ENCODE data around the gene RPL10A. TPM values are rescaled to one million over a fixed set of nuclear protein-coding genes. Genes with fewer than 3 reads are reported as not detected.
A peak's percentile ranks its signal among the peaks of the same experiment; 100 is the strongest.

The RPL10A gene
- total and polyA plus RNA-seq, 2 of the 13 experiments (the other 11 are each of a cell fraction or from before 2014, with no cell fraction given), result 1,854 to 2,726 TPM

DNA sequence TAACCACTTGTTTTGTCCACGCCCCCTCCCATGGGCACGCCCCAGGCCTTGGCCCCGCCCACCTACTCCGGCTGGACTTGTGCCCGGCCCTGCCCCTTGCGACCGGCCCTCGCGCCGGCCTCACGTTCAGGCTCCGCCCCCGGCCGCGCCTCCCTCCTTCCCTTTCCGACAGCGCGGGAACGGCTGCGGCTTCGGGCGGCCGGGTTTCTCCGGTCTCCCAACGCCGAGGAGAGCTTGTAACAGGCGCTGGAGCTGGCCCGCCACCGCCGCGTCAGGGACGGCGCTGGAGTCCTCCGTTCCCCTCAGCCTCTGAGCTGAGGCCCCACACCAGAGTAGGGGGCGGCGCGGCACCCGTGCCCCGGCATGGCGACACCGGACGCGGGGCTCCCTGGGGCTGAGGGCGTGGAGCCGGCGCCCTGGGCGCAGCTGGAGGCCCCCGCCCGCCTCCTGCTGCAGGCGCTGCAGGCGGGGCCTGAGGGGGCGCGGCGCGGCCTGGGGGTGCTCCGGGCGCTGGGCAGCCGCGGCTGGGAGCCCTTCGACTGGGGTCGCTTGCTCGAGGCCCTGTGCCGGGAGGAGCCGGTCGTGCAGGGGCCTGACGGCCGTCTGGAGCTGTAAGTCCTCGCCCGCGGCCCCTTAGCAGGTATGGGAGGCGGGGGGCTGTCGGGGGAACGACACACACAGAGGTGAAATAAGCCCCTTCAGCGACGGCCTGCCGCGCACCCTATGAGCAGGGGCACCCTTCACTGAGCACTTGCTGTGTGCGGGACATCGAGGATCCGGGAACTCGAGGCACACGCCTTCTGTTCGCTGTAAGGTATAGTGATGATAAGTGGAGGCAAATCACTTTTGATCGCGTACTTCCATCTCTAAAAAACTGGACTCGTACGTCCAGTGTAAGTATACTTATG lies 15.8 kb upstream of the RPL10A start, which contains the start of gene FANCE (continued):
- TF ChIP-seq, protein P1, sequence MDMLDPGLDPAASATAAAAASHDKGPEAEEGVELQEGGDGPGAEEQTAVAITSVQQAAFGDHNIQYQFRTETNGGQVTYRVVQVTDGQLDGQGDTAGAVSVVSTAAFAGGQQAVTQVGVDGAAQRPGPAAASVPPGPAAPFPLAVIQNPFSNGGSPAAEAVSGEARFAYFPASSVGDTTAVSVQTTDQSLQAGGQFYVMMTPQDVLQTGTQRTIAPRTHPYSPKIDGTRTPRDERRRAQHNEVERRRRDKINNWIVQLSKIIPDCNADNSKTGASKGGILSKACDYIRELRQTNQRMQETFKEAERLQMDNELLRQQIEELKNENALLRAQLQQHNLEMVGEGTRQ (IDR thresholded peaks at IDR 0.05; ENCODE audit: low read depth, low read length), result no peak
- TF ChIP-seq, protein P1 (CRISPR knock-in tag; IDR thresholded peaks at IDR 0.05; ENCODE audit: borderline replicate concordance), result no peak; the same call in 1 of the 2 replicates
- TF ChIP-seq ZNF256 (CRISPR knock-in tag; conservative IDR thresholded peaks at IDR 0.05), result peak; percentile 24; the same call in 1 of the 2 replicates
- TF ChIP-seq KAT7 (CRISPR knock-in tag; IDR thresholded peaks at IDR 0.05; ENCODE audit: borderline replicate concordance), result peak; percentile 34; the same call in 1 of the 2 replicates
- no peak for TF ChIP-seq ZNF34 (CRISPR knock-in tag; IDR thresholded peaks at IDR 0.05; ENCODE audit: borderline replicate concordance)
- no peak for TF ChIP-seq ZNF329 (CRISPR knock-in tag; IDR thresholded peaks at IDR 0.05; ENCODE audit: low read depth)
- no peak for TF ChIP-seq ZMYM2 (CRISPR knock-in tag; IDR thresholded peaks at IDR 0.05)
- no peak for TF ChIP-seq HMGA1 (CRISPR knock-in tag; conservative IDR thresholded peaks at IDR 0.05)
- no peak for TF ChIP-seq MTA3 (CRISPR knock-in tag; IDR thresholded peaks at IDR 0.05)
- TF ChIP-seq, protein P2, sequence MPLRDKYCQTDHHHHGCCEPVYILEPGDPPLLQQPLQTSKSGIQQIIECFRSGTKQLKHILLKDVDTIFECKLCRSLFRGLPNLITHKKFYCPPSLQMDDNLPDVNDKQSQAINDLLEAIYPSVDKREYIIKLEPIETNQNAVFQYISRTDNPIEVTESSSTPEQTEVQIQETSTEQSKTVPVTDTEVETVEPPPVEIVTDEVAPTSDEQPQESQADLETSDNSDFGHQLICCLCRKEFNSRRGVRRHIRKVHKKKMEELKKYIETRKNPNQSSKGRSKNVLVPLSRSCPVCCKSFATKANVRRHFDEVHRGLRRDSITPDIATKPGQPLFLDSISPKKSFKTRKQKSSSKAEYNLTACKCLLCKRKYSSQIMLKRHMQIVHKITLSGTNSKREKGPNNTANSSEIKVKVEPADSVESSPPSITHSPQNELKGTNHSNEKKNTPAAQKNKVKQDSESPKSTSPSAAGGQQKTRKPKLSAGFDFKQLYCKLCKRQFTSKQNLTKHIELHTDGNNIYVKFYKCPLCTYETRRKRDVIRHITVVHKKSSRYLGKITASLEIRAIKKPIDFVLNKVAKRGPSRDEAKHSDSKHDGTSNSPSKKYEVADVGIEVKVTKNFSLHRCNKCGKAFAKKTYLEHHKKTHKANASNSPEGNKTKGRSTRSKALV (CRISPR knock-in tag; IDR thresholded peaks at IDR 0.05), result peak; percentile 95
- TF ChIP-seq REPIN1 (CRISPR knock-in tag; IDR thresholded peaks at IDR 0.05; ENCODE audit: borderline replicate concordance, low read depth), result peak; percentile 69; the same call in 1 of the 2 replicates
- TF ChIP-seq ZNF660 (CRISPR knock-in tag; IDR thresholded peaks at IDR 0.05; ENCODE audit: borderline replicate concordance, low read depth), result no peak
- TF ChIP-seq KLF9 (CRISPR knock-in tag; IDR thresholded peaks at IDR 0.05; ENCODE audit: low read depth), result 0 out of 2 replicates have a peak, but pooled peaks have one; percentile 64
- TF ChIP-seq HOXA5 (CRISPR knock-in tag; IDR thresholded peaks at IDR 0.05), result peak; percentile 81
- TF ChIP-seq, protein P3, sequence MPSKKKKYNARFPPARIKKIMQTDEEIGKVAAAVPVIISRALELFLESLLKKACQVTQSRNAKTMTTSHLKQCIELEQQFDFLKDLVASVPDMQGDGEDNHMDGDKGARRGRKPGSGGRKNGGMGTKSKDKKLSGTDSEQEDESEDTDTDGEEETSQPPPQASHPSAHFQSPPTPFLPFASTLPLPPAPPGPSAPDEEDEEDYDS (CRISPR knock-in tag; IDR thresholded peaks at IDR 0.05), result peak; percentile 60; the same call in 1 of the 2 replicates
- TF ChIP-seq, protein P4, sequence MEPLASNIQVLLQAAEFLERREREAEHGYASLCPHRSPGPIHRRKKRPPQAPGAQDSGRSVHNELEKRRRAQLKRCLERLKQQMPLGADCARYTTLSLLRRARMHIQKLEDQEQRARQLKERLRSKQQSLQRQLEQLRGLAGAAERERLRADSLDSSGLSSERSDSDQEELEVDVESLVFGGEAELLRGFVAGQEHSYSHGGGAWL (CRISPR knock-in tag; IDR thresholded peaks at IDR 0.05), result peak; percentile 86
- no peak for TF ChIP-seq HMG20A (CRISPR knock-in tag; IDR thresholded peaks at IDR 0.05; ENCODE audit: borderline replicate concordance)
- TF ChIP-seq WIZ (CRISPR knock-in tag; IDR thresholded peaks at IDR 0.05), result 0 out of 2 replicates have a peak, but pooled peaks have one; percentile 75
- no peak for TF ChIP-seq HDAC6 (IDR thresholded peaks at IDR 0.05; ENCODE audit: low read depth, low read length)
- no peak for TF ChIP-seq NONO (IDR thresholded peaks at IDR 0.05)
- peak; percentile 78 for TF ChIP-seq NONO (CRISPR knock-in tag; conservative IDR thresholded peaks at IDR 0.05)
- TF ChIP-seq ZNF430 (CRISPR knock-in tag; IDR thresholded peaks at IDR 0.05), result no peak
- no peak for TF ChIP-seq NFIC (IDR thresholded peaks at IDR 0.05; ENCODE audit: low read length)
- TF ChIP-seq MYC (CRISPR knock-in tag; IDR thresholded peaks at IDR 0.05; ENCODE audit: borderline replicate concordance), result peak; percentile 72; the same call in 1 of the 2 replicates
- peak; percentile 38; the same call in 1 of the 2 replicates for TF ChIP-seq ZNF431 (CRISPR knock-in tag; IDR thresholded peaks at IDR 0.05; ENCODE audit: borderline replicate concordance, low read depth)
- no peak for TF ChIP-seq FOSL1 (CRISPR knock-in tag; IDR thresholded peaks at IDR 0.05; ENCODE audit: borderline replicate concordance)
